Loucy (cell line): ENCODE data around the gene ATP10A.

Experiments
- H2AFZ ChIP-seq: fragments of 200-600 bp; sonication (generic); 2 replicates; pipeline ENCODE4 v1.6.0; 2016; ENCODE audit warnings: antibody characterized with exemption, mild to moderate bottlenecking, low read length, moderate library complexity
- H3F3A ChIP-seq: fragments of 200-600 bp; 2 replicates; pipeline ENCODE4 v1.6.0; 2016; ENCODE audit warnings: antibody characterized with exemption, low read depth, mild to moderate bottlenecking
- H3K27me3 ChIP-seq: fragments of 200-600 bp; sonication (generic); 2 replicates; pipeline ENCODE4 v1.6.1; 2014; ENCODE audit warnings: low read length, mild to moderate bottlenecking; ENCODE audit not compliant: insufficient read depth, poor library complexity, severe bottlenecking
- H3K36me3 ChIP-seq: fragments of 200-600 bp; sonication (generic); 2 replicates; pipeline ENCODE4 v1.6.1; 2016; ENCODE audit warnings: low read length; ENCODE audit not compliant: insufficient read depth
- H3K4me1 ChIP-seq: fragments of 200-600 bp; sonication (generic); 2 replicates; pipeline ENCODE4 v1.5.1; 2014; ENCODE audit warnings: low read length, mild to moderate bottlenecking; ENCODE audit not compliant: insufficient read depth, poor library complexity, severe bottlenecking
- H3K4me2 ChIP-seq: fragments of 200-600 bp; sonication (generic); 2 replicates; pipeline ENCODE4 v1.6.0; 2014; ENCODE audit warnings: antibody characterized with exemption, low read length, low read depth, mild to moderate bottlenecking; ENCODE audit not compliant: poor library complexity, severe bottlenecking
- H3K4me3 ChIP-seq: fragments of 200-600 bp; sonication (generic); 2 replicates; pipeline ENCODE4 v1.5.1; 2014; ENCODE audit warnings: low read length, mild to moderate bottlenecking, mixed read lengths; ENCODE audit not compliant: poor library complexity, severe bottlenecking
- H3K79me2 ChIP-seq: fragments of 200-600 bp; sonication (generic); 2 replicates; pipeline ENCODE4 v1.6.1; 2014; ENCODE audit warnings: low read length; ENCODE audit not compliant: insufficient read depth
- H3K9ac ChIP-seq: fragments of 200-600 bp; sonication (generic); 2 replicates; pipeline ENCODE4 v1.6.0; 2014; ENCODE audit warnings: mild to moderate bottlenecking, low read depth, low read length, moderate library complexity; ENCODE audit not compliant: poor library complexity, severe bottlenecking
- H3K9me2 ChIP-seq: fragments of 200-600 bp; sonication (generic); replicated peaks from 2 replicates; pipeline ENCODE4 v1.6.1; 2016; ENCODE audit warnings: low read depth, low read length, mixed read lengths
- H3K9me3 ChIP-seq: fragments of 200-600 bp; sonication (generic); 2 replicates; pipeline ENCODE4 v1.6.1; 2014; ENCODE audit warnings: mild to moderate bottlenecking, antibody characterized with exemption, low read length, low read depth; ENCODE audit not compliant: insufficient read depth
- H4K20me1 ChIP-seq: fragments of 200-600 bp; sonication (generic); 2 replicates; pipeline ENCODE4 v1.6.0; 2014; ENCODE audit warnings: antibody characterized with exemption, low read length, mild to moderate bottlenecking; ENCODE audit not compliant: insufficient read depth, poor library complexity, severe bottlenecking
- EZH2phosphoT487 ChIP-seq: fragments of 200-600 bp; IDR thresholded peaks from 2 replicates; pipeline ENCODE4 v1.6.1; 2018; ENCODE audit warnings: antibody characterized with exemption, mild to moderate bottlenecking, moderate library complexity, borderline replicate concordance
- TF ChIP-seq, protein P1 (sequence below): fragments of 200-600 bp; sonication (generic); conservative IDR thresholded peaks from 2 replicates; pipeline ENCODE4 v1.5.1; 2014; ENCODE audit warnings: mild to moderate bottlenecking, antibody characterized with exemption, low read length

Gene ATP10A

GRCh38 chr15:25737218-25737643 is 125.9 kb downstream of the ATP10A start:
- Histone ChIP-seq H3K4me3 (no peak overlapping the region), H4K20me1 (no peaks in the 10 kb centered on the region), H3K9me3 (no peaks in the 10 kb centered on the region; the same call in 1 of the 2 replicates), H3K9ac (no peak overlapping the region), H2AFZ (no peak overlapping the region), H3K79me2 (no peaks in the 10 kb centered on the region), H3K9me2 (no peaks in the 10 kb centered on the region), H3K4me1 (no peaks in the 10 kb centered on the region), H3K4me2 (no peak overlapping the region), H3K36me3 (no peaks in the 10 kb centered on the region), H3K27me3 (no peaks in the 10 kb centered on the region), H3F3A (no peaks in the 10 kb centered on the region)
- TF ChIP-seq EZH2phosphoT487 = no peak
- TF ChIP-seq, protein P1, sequence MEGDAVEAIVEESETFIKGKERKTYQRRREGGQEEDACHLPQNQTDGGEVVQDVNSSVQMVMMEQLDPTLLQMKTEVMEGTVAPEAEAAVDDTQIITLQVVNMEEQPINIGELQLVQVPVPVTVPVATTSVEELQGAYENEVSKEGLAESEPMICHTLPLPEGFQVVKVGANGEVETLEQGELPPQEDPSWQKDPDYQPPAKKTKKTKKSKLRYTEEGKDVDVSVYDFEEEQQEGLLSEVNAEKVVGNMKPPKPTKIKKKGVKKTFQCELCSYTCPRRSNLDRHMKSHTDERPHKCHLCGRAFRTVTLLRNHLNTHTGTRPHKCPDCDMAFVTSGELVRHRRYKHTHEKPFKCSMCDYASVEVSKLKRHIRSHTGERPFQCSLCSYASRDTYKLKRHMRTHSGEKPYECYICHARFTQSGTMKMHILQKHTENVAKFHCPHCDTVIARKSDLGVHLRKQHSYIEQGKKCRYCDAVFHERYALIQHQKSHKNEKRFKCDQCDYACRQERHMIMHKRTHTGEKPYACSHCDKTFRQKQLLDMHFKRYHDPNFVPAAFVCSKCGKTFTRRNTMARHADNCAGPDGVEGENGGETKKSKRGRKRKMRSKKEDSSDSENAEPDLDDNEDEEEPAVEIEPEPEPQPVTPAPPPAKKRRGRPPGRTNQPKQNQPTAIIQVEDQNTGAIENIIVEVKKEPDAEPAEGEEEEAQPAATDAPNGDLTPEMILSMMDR = no peak

- Histone ChIP-seq H3K79me2 (no peaks in the 10 kb centered on the region), H4K20me1 (no peaks in the 10 kb centered on the region), H3K4me2 (no peak overlapping the region), H3K4me3 (no peak overlapping the region), H3K27me3 (no peaks in the 10 kb centered on the region), H2AFZ (no peak overlapping the region), H3K4me1 (no peaks in the 10 kb centered on the region), H3K9me2 (no peaks in the 10 kb centered on the region), H3K9ac (no peak overlapping the region), H3F3A (no peaks in the 10 kb centered on the region), H3K9me3 (no peaks in the 10 kb centered on the region; the same call in 1 of the 2 replicates), H3K36me3 (no peaks in the 10 kb centered on the region)
- TF ChIP-seq, protein P1 = no peak
- TF ChIP-seq EZH2phosphoT487 = no peak
Measured at GRCh38 chr15:25736461-25736860, 126.7 kb downstream of the ATP10A start.

GRCh38 chr15:25735550-25736384 is 127.4 kb downstream of the ATP10A start:
- Histone ChIP-seq H3K36me3 (no peaks in the 10 kb centered on the region), H3K79me2 (no peaks in the 10 kb centered on the region), H3K4me2 (no peak overlapping the region), H2AFZ (no peak overlapping the region), H3K27me3 (no peaks in the 10 kb centered on the region), H3K4me1 (no peaks in the 10 kb centered on the region), H3F3A (no peaks in the 10 kb centered on the region), H3K4me3 (no peak overlapping the region), H3K9ac (no peak overlapping the region), H4K20me1 (no peaks in the 10 kb centered on the region), H3K9me3 (no peaks in the 10 kb centered on the region; the same call in 1 of the 2 replicates), H3K9me2 (no peaks in the 10 kb centered on the region)
- TF ChIP-seq, protein P1 = no peak
- no peak for TF ChIP-seq EZH2phosphoT487
